Left lung (tissue), 10 donors: ENCODE results near the gene DNHD1. TPM values are rescaled to one million over a fixed set of nuclear protein-coding genes. Genes with fewer than 3 reads are reported as not detected.

Experiments
- ATAC-seq: fragments of 200-7000 bp; cut with Tn5 transposase; one replicate; pipeline ENCODE4 v1.9.1; 2020; ENCODE audit warnings: moderate library complexity
- DNase-seq, 4 donors: peaks; one replicate each; pipeline ENCODE4 v3.0.0-alpha.2; 2013 to 2020
- H3K27ac ChIP-seq, 2 donors: fragments of 200-600 bp; sonication (generic) in 1 of 2; one replicate each; pipeline versions ENCODE4 v1.5.0 to v1.8.0; 2020 to 2021
- H3K27me3 ChIP-seq, 2 donors: fragments of 200-600 bp; sonication (generic) in 1 of 2; one replicate each; pipeline versions ENCODE4 v1.5.0 to v1.8.0; 2020 to 2021
- H3K36me3 ChIP-seq, 2 donors: fragments of 200-600 bp; sonication (generic) in 1 of 2; one replicate each; pipeline versions ENCODE4 v1.5.0 to v1.8.0; 2020 to 2021
- H3K4me1 ChIP-seq, 2 donors: fragments of 200-600 bp; one replicate each; pipeline ENCODE4 v1.8.0; 2021
- H3K4me3 ChIP-seq, 2 donors: fragments of 200-600 bp; sonication (generic) in 1 of 2; one replicate each; pipeline versions ENCODE4 v1.5.0 to v1.8.0; 2020 to 2021; ENCODE audit warnings: mild to moderate bottlenecking in 1 of 2
- H3K9me3 ChIP-seq, 2 donors: fragments of 200-600 bp; sonication (generic) in 1 of 2; one replicate each; pipeline versions ENCODE4 v1.5.0 to v1.8.0; 2020 to 2021
- intact Hi-C, 2 donors: fragments of 100-400 bp; cut with DNase I; formaldehyde crosslinking; loops; one replicate each; pipeline versions ENCODE4 v1.11.2 to v1.14.2; 2022
- polyA plus RNA-seq, 6 donors: library from polyadenylated mRNA; unstranded; fragments of 120-200 nt; gene quantifications; one replicate each; pipeline ENCODE4 v1.2.1, GENCODE V29; 2013; ENCODE audit not compliant: insufficient read length in 6 of 6
- total RNA-seq, 2 donors: library from RNA; stranded (reverse); fragmentation: NEBNext Ultra II Directional; extraction: Animal tissue kit (Norgen Biotek cat#: 25700); gene quantifications; one replicate each; pipeline ENCODE4 v1.2.1, GENCODE V29; 2021
- TF ChIP-seq, protein P1 (sequence below), 2 donors: fragments of 200-600 bp; sonication (generic) in 1 of 2; IDR thresholded peaks; one replicate each; pipeline versions ENCODE4 v1.5.0 to v1.8.0; 2021; ENCODE audit warnings: antibody characterized with exemption in 2 of 2
- donor health status: DM: no; HTN: yes; CAD: no.
- donor health status: DM: no; HTN: no; CAD: no.

DNHD1 gene
- total and polyA plus RNA-seq, 8 donors: 7.1 to 18.6 (median 15.5) TPM

DNA sequence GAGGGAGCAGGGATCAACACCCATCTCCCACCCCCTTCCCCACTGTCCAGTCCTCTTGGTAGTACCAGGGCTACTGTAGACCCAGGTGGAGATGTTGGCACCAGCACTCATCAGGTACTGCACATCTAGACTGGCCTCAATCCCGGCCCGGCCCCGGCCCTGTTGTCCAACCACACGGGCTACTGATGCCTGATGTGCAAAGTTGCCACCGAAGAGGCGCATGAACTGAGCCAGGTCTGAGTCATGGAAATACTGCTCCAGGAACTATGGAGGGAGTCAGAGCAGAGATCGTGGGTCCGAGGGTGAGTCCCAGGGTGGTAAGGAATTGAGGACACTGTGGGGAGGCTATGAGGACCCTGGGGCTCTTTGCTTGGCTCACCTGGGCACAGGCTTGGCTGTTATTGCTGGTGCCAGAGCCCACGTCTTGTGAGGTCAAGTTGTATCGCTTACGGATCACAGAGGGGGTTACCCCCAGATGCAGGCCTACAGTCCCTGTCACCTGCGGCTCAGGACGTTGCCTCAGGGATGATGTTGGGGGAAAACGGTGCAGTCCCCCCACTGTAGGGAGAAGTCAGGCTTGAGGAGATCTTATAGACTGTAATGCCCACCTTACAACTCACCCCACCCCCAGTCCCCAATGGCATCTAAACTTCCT is 119.6 kb downstream of the DNHD1 start:
- no peaks in the 10 kb centered on the region for H3K9me3 ChIP-seq
- peak overlapping the region in 1 of 2 donors; percentile 95 for H3K27ac ChIP-seq
- H3K4me3 ChIP-seq: peak overlapping the region in 1 of 2 donors; percentile 82
- no peak for ATAC-seq
- peaks cover 0 to 35% of the 10 kb centered on the region in 2 donors for H3K36me3 ChIP-seq
- TF ChIP-seq, protein P1, sequence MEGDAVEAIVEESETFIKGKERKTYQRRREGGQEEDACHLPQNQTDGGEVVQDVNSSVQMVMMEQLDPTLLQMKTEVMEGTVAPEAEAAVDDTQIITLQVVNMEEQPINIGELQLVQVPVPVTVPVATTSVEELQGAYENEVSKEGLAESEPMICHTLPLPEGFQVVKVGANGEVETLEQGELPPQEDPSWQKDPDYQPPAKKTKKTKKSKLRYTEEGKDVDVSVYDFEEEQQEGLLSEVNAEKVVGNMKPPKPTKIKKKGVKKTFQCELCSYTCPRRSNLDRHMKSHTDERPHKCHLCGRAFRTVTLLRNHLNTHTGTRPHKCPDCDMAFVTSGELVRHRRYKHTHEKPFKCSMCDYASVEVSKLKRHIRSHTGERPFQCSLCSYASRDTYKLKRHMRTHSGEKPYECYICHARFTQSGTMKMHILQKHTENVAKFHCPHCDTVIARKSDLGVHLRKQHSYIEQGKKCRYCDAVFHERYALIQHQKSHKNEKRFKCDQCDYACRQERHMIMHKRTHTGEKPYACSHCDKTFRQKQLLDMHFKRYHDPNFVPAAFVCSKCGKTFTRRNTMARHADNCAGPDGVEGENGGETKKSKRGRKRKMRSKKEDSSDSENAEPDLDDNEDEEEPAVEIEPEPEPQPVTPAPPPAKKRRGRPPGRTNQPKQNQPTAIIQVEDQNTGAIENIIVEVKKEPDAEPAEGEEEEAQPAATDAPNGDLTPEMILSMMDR (IDR thresholded peaks at IDR 0.05): no peak
- no peak for DNase-seq
- H3K27me3 ChIP-seq: no peaks in the 10 kb centered on the region
- intact Hi-C loops: no loop called here
- peaks cover 13 to 60% of the 10 kb centered on the region in 2 donors for H3K4me1 ChIP-seq

DNA sequence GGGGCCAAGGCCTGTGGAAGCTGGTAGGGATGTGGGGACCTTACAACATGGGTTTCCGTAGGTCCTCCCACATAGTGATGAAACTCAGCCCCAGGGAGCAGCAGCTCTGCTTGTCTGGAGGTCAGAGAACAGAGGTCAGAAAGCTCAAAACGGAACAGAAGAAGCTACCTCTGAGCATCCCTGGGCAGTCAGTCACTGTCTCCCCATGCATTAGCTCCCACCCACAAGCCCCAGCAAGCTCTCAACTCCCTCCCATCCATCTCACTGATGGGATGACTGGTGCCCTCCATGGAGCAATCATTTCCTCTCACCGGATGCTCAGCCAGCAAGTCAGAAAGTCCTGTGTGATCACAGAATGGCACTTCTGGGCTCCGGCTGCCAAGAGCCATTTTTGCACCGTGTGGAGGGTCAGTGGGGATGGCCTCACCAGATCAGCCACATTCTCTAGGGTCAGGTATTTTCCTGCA is 120.3 kb downstream of the DNHD1 start:
- Histone ChIP-seq H3K27me3 (no peaks in the 10 kb centered on the region), H3K9me3 (no peaks in the 10 kb centered on the region), H3K27ac (peak overlapping the region in 1 of 2 donors; percentile 95), H3K36me3 (peaks cover 0 to 35% of the 10 kb centered on the region in 2 donors), H3K4me1 (peaks cover 13 to 60% of the 10 kb centered on the region in 2 donors), H3K4me3 (peak overlapping the region in 1 of 2 donors; percentile 82)
- TF ChIP-seq, protein P1 (IDR thresholded peaks at IDR 0.05): no peak
- intact Hi-C loops: no loop called here
- ATAC-seq: no peak
- DNase-seq: no peak

DNA sequence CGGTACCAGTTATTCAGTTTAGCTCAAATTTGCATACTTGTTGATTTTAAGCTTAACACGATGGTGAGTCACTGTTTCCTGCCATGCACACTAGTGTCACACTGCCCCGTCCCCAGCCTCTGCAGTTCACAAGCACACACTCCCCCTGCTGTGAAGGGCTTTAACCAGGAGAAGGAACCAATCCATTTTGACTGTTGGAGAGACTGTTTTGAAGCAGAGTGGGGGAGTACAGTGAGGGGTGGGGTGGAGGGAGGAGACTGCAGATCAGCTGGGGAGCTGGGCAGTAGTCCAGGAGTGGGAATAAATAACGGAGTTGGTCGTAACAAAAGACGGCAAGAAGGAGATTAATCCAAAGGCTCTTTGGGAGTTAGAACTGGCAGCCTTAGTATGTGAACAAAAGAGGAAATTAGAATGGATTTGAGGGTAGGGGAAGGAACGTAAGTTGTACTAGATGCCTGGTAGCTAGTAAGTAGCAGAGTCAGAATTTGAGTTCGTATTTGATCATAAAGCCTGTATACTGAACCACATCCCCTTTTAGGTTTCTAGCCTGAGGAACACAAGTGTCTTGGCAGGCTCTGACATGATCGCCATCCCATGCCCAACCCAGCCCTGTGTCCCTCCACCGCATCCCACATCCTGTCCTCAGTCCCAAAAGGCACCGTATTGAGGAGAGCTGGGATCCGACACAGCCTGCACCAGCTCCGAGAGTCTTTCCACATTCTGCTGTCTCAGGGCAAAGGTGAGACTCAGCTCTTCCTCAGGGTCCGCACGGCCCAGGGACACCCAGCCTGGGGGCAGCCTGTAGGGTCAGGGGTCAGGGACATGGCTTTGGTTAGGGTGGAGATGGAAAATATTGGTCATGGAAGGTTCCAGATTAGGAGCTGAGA is 121.3 kb downstream of the DNHD1 start:
- Histone ChIP-seq H3K9me3 (no peaks in the 10 kb centered on the region), H3K36me3 (peaks cover 0 to 35% of the 10 kb centered on the region in 2 donors), H3K4me3 (peak overlapping the region; percentile 52 to 82), H3K27me3 (no peaks in the 10 kb centered on the region), H3K4me1 (peaks cover 13 to 50% of the 10 kb centered on the region in 2 donors), H3K27ac (peak overlapping the region; percentile 92 to 95)
- TF ChIP-seq, protein P1 (IDR thresholded peaks at IDR 0.05): no peak
- peak in 3 of 4 donors; percentile 67 to 76 (median 72) for DNase-seq
- intact Hi-C loops: no loop called here
- peak; percentile 58 for ATAC-seq

DNA sequence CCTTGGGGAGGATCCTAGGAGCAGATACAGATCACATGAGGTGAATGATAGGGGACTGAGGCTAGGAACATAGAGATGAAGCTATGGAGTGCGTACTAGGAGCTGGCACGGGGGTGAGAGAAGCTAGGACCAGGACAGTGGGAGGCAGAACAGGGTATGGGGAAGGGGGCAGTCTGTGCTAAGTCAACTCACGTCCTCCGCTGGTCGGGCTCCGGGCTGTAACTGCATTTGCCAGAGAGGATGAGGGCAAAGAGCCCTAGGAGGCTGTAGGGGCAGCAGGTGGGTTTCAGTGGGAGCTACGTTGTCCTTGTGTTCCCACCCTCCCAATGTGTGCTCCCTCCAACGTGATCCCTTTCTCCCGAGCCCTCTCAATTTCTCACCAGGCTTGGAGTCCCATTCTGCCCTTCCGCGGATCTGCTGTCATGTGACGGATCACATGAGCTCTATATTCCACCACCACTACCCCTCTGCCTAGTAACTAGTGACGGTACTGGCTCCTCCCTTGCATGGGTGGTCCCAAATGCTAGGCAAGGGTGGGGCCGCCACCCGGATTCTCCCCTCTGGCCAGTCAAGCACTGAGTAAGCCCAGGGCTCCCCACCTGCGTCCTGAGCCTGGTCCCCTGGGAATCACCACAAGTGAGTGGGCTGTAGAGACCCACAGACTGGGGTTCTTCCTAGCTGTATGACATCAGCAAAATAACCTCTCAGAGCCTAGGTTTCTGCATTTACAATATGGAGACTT is 122.1 kb downstream of the DNHD1 start, which contains the start of gene TPP1:
Gene TPP1, minus strand, starts transcription at position 419 of the 742 bp plus-strand sequence. Its CDS starts 22 bp downstream, at position 397.
- Histone ChIP-seq H3K36me3 (peaks cover 0 to 38% of the 10 kb centered on the region in 2 donors), H3K4me1 (peaks cover 13 to 44% of the 10 kb centered on the region in 2 donors), H3K4me3 (peak within 1 kb of the TSS; percentile 52 to 82), H3K9me3 (no peaks in the 10 kb centered on the region), H3K27me3 (no peaks in the 10 kb centered on the region), H3K27ac (peak within 1 kb of the TSS; percentile 92 to 95)
- ATAC-seq (peak; percentile 94), DNase-seq (peak; percentile 91 to 95 (median 93))
- TF ChIP-seq, protein P1 (IDR thresholded peaks at IDR 0.05): no peak
- intact Hi-C loops: no loop called here
